Testis (tissue), 3 donors: Measurements from ENCODE around the gene CACNA1C. TPM values are rescaled to one million over a fixed set of nuclear protein-coding genes. Genes with fewer than 3 reads are reported as not detected.

Source experiments
- DNase-seq: peaks from one replicate; pipeline ENCODE4 v3.0.0-alpha.2; 2019
- H3K27ac ChIP-seq, 2 donors: fragments of 200-600 bp; sonication (generic); one replicate each; pipeline ENCODE4 v1.5.1; 2019
- H3K27me3 ChIP-seq: fragments of 200-600 bp; sonication (generic); one replicate; pipeline ENCODE4 v1.5.1; 2019
- H3K36me3 ChIP-seq: fragments of 200-600 bp; sonication (generic); one replicate; pipeline ENCODE4 v1.5.1; 2017; ENCODE audit warnings: low read depth; ENCODE audit errors: missing control alignments
- H3K4me1 ChIP-seq: fragments of 200-600 bp; sonication (generic); one replicate; pipeline ENCODE4 v1.5.1; 2019
- H3K4me3 ChIP-seq, 2 donors: fragments of 200-600 bp; sonication (generic); one replicate each; pipeline ENCODE4 v1.5.1; 2017 to 2019
- H3K9me3 ChIP-seq: fragments of 200-600 bp; sonication (generic); one replicate; pipeline ENCODE4 v1.5.1; 2017
- POLR2A ChIP-seq: fragments of 450-650 bp; IDR thresholded peaks from one replicate; pipeline ENCODE4 v1.6.1; 2017; ENCODE audit warnings: antibody characterized with exemption, mild to moderate bottlenecking, moderate library complexity
- WGBS, 2 donors: methylation state at CpG; one replicate each; pipeline ENCODE4 v1.1.5; 2018; 5-methylcytosine and 5-hydroxymethylcytosine counted together
- intact Hi-C: fragments of 100-400 bp; cut with DNase I; formaldehyde crosslinking; loops from one replicate; pipeline ENCODE4 v1.15.1; 2023; ENCODE audit warnings: low total_unique reads
- polyA plus RNA-seq: library from polyadenylated mRNA; stranded (reverse); fragments of 350-450 nt; fragmentation: Illumina TruSeq; extraction: RNeasy Lipid Tissue Mini Kit (QIAGEN cat#74804); gene quantifications from one replicate; pipeline ENCODE4 v1.2.3, GENCODE V29; 2014; ENCODE audit warnings: low read depth, low replicate concordance; ENCODE audit not compliant: insufficient read depth
- total RNA-seq, 2 donors: library from RNA; depleted of rRNA; stranded (reverse); fragments of >200 nt; gene quantifications; one replicate each; pipeline ENCODE4 v1.2.3, GENCODE V29; 2016
- TF ChIP-seq, protein P1 (sequence below), 3 experiments: fragments of 450-650 bp in 2 of 3; fragments of 200-600 bp in 1 of 3; sonication (generic) in 1 of 3; IDR thresholded peaks; one replicate each; pipeline ENCODE4 v1.5.1; 2016 to 2019; ENCODE audit warnings: antibody characterized with exemption in 3 of 3, mild to moderate bottlenecking in 2 of 3, moderate library complexity in 1 of 3

Gene CACNA1C
- total and polyA plus RNA-seq, 3 donors from 2014 or later, result 20.3 to 36.8 (median 32.0) TPM

DNA sequence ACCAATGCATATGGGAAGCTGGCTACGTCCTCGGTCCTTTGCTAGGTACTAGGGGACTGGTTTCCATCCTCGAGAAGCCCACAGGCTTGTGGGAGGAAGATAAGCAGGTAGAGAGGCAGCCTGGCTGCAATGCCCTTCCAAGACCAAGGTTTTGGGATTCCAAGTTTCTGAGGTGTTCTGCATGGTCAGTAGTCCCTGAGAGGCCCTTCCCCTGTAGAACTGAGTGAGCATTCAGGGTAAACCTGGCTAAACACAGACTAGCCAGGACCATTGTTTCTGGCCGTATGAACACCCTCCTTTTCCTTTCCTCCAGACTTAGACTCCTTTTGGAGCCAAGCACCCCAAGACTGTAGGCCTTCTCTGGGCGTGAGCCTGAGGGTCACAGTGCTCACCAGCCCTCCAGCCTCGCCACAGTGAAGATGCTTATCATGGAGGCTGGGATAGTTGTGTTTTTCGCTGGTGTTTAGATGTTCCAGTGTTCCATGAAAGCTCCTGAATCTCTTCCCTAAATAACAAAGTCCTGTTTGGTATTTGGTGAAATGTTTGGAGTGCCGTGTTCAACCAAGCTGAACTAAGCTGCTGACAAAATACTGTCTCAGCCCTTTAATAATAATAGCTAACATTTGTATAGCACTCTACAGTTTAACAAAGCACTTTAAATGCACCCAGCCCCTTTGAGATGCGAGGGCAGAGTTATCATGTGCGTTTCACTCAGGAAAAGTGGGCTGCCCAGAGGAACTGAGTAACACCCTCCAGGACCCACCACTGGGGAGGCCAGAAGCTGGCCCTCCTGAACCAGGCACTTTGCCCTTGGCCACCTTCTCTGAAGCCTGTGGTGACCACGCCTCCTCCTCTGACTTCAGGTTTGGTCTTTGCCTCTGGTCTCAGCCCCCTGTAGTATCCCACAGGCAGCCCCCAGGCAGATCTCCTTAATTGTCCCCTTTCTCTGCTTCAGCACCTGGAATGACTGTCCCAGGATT, 284.5 kb downstream of the CACNA1C start:
- no peaks in the 10 kb centered on the region for H3K9me3 ChIP-seq
- H3K27me3 ChIP-seq, result no peaks in the 10 kb centered on the region
- H3K4me3 ChIP-seq, result no peak overlapping the region
- intact Hi-C loops, result no loop called here
- no peak for TF ChIP-seq POLR2A
- TF ChIP-seq, protein P1, sequence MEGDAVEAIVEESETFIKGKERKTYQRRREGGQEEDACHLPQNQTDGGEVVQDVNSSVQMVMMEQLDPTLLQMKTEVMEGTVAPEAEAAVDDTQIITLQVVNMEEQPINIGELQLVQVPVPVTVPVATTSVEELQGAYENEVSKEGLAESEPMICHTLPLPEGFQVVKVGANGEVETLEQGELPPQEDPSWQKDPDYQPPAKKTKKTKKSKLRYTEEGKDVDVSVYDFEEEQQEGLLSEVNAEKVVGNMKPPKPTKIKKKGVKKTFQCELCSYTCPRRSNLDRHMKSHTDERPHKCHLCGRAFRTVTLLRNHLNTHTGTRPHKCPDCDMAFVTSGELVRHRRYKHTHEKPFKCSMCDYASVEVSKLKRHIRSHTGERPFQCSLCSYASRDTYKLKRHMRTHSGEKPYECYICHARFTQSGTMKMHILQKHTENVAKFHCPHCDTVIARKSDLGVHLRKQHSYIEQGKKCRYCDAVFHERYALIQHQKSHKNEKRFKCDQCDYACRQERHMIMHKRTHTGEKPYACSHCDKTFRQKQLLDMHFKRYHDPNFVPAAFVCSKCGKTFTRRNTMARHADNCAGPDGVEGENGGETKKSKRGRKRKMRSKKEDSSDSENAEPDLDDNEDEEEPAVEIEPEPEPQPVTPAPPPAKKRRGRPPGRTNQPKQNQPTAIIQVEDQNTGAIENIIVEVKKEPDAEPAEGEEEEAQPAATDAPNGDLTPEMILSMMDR (IDR thresholded peaks at IDR 0.05), result no peak
- no peak overlapping the region for H3K27ac ChIP-seq
- DNase-seq, result no peak
- H3K4me1 ChIP-seq, result no peaks in the 10 kb centered on the region
- WGBS, 2 donors, result 91 to 96% methylated on average over 10 to 11 of the region's 11 CpGs
- H3K36me3 ChIP-seq, result no peaks in the 10 kb centered on the region

DNA sequence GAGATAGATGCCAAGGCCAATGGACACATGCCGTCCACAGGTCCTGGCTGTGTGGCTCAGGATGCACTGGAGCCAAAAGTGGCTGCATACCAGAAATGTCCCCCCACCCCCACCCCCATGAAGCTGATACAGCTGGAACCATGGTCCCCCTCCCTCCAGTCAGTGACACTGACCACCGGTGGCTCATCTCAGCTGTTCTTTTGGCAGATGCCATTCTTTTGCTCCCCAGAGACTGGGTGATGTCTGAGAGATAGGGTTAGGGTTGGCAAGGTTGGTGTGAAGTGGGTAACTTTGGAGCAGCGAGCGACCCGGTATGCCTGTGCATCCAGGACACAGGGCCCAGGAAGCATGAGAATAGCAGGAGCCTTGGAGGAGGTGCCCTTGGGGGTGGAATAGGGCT, 285.6 kb downstream of the CACNA1C start:
- H3K36me3 ChIP-seq, result no peaks in the 10 kb centered on the region
- DNase-seq, result no peak
- H3K27me3 ChIP-seq, result no peaks in the 10 kb centered on the region
- H3K27ac ChIP-seq, result no peak overlapping the region
- H3K4me1 ChIP-seq, result peaks cover 4% of the 10 kb centered on the region
- intact Hi-C loops, result no loop called here
- H3K9me3 ChIP-seq, result no peaks in the 10 kb centered on the region
- no peak overlapping the region for H3K4me3 ChIP-seq
- WGBS, 2 donors, result 81 to 97% methylated on average over 4 to 5 of the region's 5 CpGs
- TF ChIP-seq, protein P1 (IDR thresholded peaks at IDR 0.05), result no peak
- TF ChIP-seq POLR2A, result no peak

DNA sequence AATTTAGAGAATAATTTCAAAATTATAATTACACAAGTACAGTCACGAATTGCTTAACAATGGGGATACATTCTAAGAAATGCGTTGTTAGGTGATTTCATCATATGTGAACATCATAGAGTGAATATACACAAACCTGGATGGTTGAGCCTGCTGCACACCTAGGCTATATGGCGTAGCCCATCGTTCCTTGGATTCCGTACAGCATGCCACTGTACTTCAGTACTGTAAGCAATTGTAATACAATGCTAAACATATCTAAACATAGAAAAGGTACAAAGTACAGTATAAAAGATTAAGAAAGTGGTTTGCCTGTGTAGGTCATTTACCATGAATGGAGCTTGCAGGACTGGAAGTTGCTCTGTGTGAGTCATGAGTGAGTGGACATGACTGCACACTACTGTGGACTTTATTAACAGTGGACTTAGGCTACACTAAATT, 286.2 kb downstream of the CACNA1C start:
- TF ChIP-seq POLR2A, result no peak
- TF ChIP-seq, protein P1 (IDR thresholded peaks at IDR 0.05), result no peak
- Histone ChIP-seq H3K9me3 (no peaks in the 10 kb centered on the region), H3K4me3 (no peak overlapping the region), H3K4me1 (peaks cover 10% of the 10 kb centered on the region), H3K36me3 (no peaks in the 10 kb centered on the region), H3K27me3 (no peaks in the 10 kb centered on the region), H3K27ac (no peak overlapping the region)
- intact Hi-C loops, result no loop called here
- 96 to 97% methylated on average over 5 of the region's 5 CpGs for WGBS, 2 donors
- no peak for DNase-seq

DNA sequence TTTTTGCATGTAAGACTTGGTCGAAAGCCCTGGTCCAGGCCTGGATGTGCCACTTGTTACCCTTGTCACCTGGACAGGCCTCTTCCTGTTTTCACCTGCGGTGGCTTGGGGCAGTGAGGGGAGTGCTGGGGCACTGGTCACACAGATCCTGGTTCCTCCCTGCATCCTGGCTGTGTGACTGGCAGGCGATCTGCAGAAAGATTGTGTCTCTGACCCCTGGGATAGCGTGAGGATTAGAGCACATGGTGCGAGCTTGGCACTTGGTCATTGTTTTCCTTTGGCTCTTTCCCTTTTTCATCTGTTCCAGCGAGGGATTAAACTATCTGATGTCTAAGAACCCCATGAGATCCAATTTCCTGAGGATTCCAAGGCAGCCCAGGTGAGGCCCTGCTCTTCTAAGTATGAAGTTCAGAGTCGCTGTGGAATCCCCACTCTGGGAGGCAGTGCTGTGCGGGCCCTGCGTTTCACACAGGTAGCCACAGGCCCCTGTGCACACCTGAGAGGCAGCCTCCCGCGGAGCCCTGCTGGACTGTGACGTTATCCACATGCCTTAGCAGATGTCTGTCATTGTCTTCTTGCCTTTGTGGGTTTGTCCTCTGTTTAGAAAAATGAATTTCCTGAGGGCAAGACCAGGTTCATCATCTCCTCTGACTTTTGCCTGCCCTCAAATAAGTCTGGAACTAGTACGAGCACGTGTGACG, 288.4 kb downstream of the CACNA1C start:
- 85 to 87% methylated on average over 15 of the region's 15 CpGs for WGBS, 2 donors
- H3K27me3 ChIP-seq, result no peaks in the 10 kb centered on the region
- no peak overlapping the region for H3K4me3 ChIP-seq
- no peaks in the 10 kb centered on the region for H3K9me3 ChIP-seq
- peaks cover 10% of the 10 kb centered on the region for H3K4me1 ChIP-seq
- no peaks in the 10 kb centered on the region for H3K36me3 ChIP-seq
- intact Hi-C loops, result no loop called here
- DNase-seq, result no peak
- TF ChIP-seq, protein P1 (IDR thresholded peaks at IDR 0.05), result no peak
- TF ChIP-seq POLR2A, result no peak
- H3K27ac ChIP-seq, result no peak overlapping the region
